Endothelial cell of umbilical vein (primary cell): ENCODE measurements around the gene FSD2. TPM values are rescaled to one million over a fixed set of nuclear protein-coding genes. Genes with fewer than 3 reads are reported as not detected.

Experiments used
- BruUV-seq: library from RNA; stranded (reverse); fragments of 400-500 nt; replicated peaks from 2 replicates; lab custom pipeline; 2021; lab: Mats Ljungman, UMichigan
- CTCF ChIA-PET: fragments of 300-600, 350-600 bp; sonication (Branson Sonifier 250); formaldehyde crosslinking; loops from one replicate; lab custom pipeline; 2021; ENCODE audit warnings: antibody characterized with exemption, inconsistent platforms; lab: Charles Lee
- POLR2A ChIA-PET: fragments of 300-600, 350-600 bp; sonication (Branson Sonifier 250); formaldehyde crosslinking; loops from one replicate; lab custom pipeline; 2021; ENCODE audit warnings: antibody characterized with exemption, inconsistent platforms; lab: Charles Lee
- DNase-seq: peaks from one replicate; pipeline ENCODE4 v3.0.0-alpha.2; 2011; ENCODE audit warnings: low read depth, low spot score
- FAIRE-seq: peaks from 2 replicates; lab custom pipeline; 2011; peaks lifted over from hg19 to GRCh38; lab: Jason Lieb, UNC
- H2AFZ ChIP-seq: 2 replicates; pipeline ENCODE4 v1.6.0; 2012; ENCODE audit warnings: low read depth, low read length, control low read depth, inconsistent platforms
- H3K27ac ChIP-seq: 2 replicates; pipeline ENCODE4 v1.5.1; 2011; ENCODE audit warnings: low read depth, mild to moderate bottlenecking, control low read depth, low read length, moderate library complexity; ENCODE audit not compliant: insufficient read depth
- H3K27me3 ChIP-seq, 2 experiments: 2 replicates each; pipeline versions ENCODE4 v1.6.0 to v1.6.1; 2011; ENCODE audit warnings: low read length in 2 of 2, mixed read lengths in 1 of 2; ENCODE audit not compliant: control insufficient read depth in 2 of 2, insufficient read depth in 2 of 2
- H3K36me3 ChIP-seq, 2 experiments: 2 replicates in 1 of 2; 3 replicates in 1 of 2; pipeline ENCODE4 v1.5.1; 2011; ENCODE audit warnings: low read length in 2 of 2, mild to moderate bottlenecking in 1 of 2, moderate library complexity in 1 of 2; ENCODE audit not compliant: control insufficient read depth in 2 of 2, insufficient read depth in 2 of 2; ENCODE audit errors: extremely low read depth in 1 of 2
- H3K4me1 ChIP-seq: 3 replicates; pipeline ENCODE4 v1.5.1; 2011; ENCODE audit warnings: mild to moderate bottlenecking, low read length; ENCODE audit not compliant: control insufficient read depth, insufficient read depth; ENCODE audit errors: extremely low read depth
- H3K4me2 ChIP-seq: 2 replicates; pipeline ENCODE4 v1.6.1; 2011; ENCODE audit warnings: low read length, control low read depth, mixed read lengths; ENCODE audit not compliant: insufficient read depth
- H3K4me3 ChIP-seq, 3 experiments: fragments of 200-600 bp in 1 of 3; sonication (generic), shearing (Covaris generic) in 1 of 3; replicated peaks in 1 of 3; 2 replicates each; pipeline ENCODE4 v1.5.1; 2011 to 2016; ENCODE audit warnings: control low read depth in 3 of 3, low read length in 3 of 3, mild to moderate bottlenecking in 2 of 3, inconsistent platforms in 1 of 3, low read depth in 1 of 3, moderate library complexity in 1 of 3; ENCODE audit not compliant: insufficient read depth in 1 of 3
- H3K79me2 ChIP-seq: 2 replicates; pipeline ENCODE4 v1.6.0; 2012; ENCODE audit warnings: low read length, inconsistent platforms; ENCODE audit not compliant: control insufficient read depth, insufficient read depth
- H3K9ac ChIP-seq: replicated peaks from 2 replicates; pipeline ENCODE3; 2011; ENCODE audit warnings: low read length, control low read depth; ENCODE audit not compliant: insufficient read depth; ENCODE audit errors: extremely low read depth
- H3K9me1 ChIP-seq: replicated peaks from 3 replicates; pipeline ENCODE4 v1.6.0; 2011; ENCODE audit warnings: mild to moderate bottlenecking, low read length; ENCODE audit not compliant: control insufficient read depth, insufficient read depth; ENCODE audit errors: extremely low read depth
- H3K9me3 ChIP-seq: replicated peaks from 2 replicates; pipeline ENCODE4 v1.5.1; 2012; ENCODE audit warnings: low read length, inconsistent platforms; ENCODE audit not compliant: control insufficient read depth, insufficient read depth
- H4K20me1 ChIP-seq: replicated peaks from 2 replicates; pipeline ENCODE3; 2011; ENCODE audit warnings: mild to moderate bottlenecking, low read length; ENCODE audit not compliant: control insufficient read depth, insufficient read depth; ENCODE audit errors: extremely low read depth
- MAX ChIP-seq: IDR thresholded peaks from 2 replicates; pipeline ENCODE4 v1.6.1; 2011; ENCODE audit not compliant: insufficient read depth, insufficient read length
- MYC ChIP-seq: IDR thresholded peaks from one replicate; pipeline ENCODE4 v1.6.1; 2011; ENCODE audit warnings: mild to moderate bottlenecking, low read depth, low read length
- dilution Hi-C: fragments of 300-500 bp; cut with MboI; formaldehyde crosslinking; loops from one replicate; pipeline ENCODE4 v1.15.0; 2019; ENCODE audit warnings: low sequenced_read_pairs; ENCODE audit not compliant: extremely low pct_ligation_motif_present
- intact Hi-C: fragments of 100-400 bp; cut with micrococcal nuclease; formaldehyde crosslinking; loops from one replicate; pipeline ENCODE4 v1.10.0; 2022
- polyA plus RNA-seq, 4 experiments: library from polyadenylated mRNA; depleted of rRNA in 3 of 4; stranded (reverse) in 3 of 4; unstranded in 1 of 4; fragments of >200 nt; gene quantifications; 2 replicates each; pipeline versions ENCODE4 v1.2.1 to v1.2.3, GENCODE V29; 2011 to 2012; ENCODE audit warnings: missing spikeins in 1 of 4
- total RNA-seq: library from RNA; stranded (reverse); gene quantifications from 2 replicates; pipeline ENCODE4 v1.2.3, GENCODE V29; 2021

Gene FSD2
- total and polyA plus RNA-seq, 2 donors (not counting 3 experiments of a cell fraction or from before 2014, with no cell fraction given) = not detected

DNA sequence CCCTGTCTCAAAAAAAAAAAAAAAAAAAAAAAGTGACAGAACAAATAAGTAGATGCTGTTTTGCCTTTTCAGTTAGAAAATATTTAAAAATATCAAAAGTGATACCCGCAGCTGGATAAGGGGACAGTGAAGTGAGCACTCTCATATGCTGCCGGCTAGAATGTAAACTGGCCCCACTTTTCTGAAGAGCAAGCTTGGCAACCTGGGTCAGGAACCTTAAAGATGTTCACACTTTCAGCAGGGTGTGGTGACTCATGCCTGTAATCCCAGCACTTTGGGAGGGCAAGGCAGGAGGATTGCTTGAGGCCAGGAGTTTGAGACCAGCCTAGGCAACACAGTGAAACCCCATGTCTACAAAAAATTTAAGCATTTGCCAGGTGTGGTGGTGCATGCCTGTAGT lies 17.4 kb downstream of the FSD2 start:
- CTCF ChIA-PET = no interaction called here

GRCh38 chr15:82781349-82781748 lies 24.5 kb downstream of the FSD2 start:
- intact Hi-C loops = no loop called here
- Histone ChIP-seq H3K4me3 (no peak overlapping the region), H3K9me3 (no peaks in the 10 kb centered on the region), H2AFZ (no peak overlapping the region), H3K79me2 (no peaks in the 10 kb centered on the region), H3K4me2 (no peak overlapping the region), H3K27me3 (no peaks in the 10 kb centered on the region), H3K9me1 (no peaks in the 10 kb centered on the region), H4K20me1 (no peaks in the 10 kb centered on the region), H3K36me3 (no peaks in the 10 kb centered on the region), H3K27ac (no peak overlapping the region), H3K9ac (no peak overlapping the region), H3K4me1 (no peaks in the 10 kb centered on the region)
- FAIRE-seq (no peak), DNase-seq (no peak)
- dilution Hi-C loops = no loop called here
- no peak for TF ChIP-seq MYC
- ChIA-PET POLR2A (interaction anchor here (0.6 kb wide), 1 partner anchor 222 kb away, joined by 3 read pairs; no protein-coding TSS in a partner anchor), CTCF (no interaction called here)
- BruUV-seq = no TSS peak

More for the DNA sequence above, 17.4 kb downstream of the FSD2 start:
- POLR2A ChIA-PET = interaction anchor here (0.7 kb wide), 1 partner anchor 203 kb away, joined by 3 read pairs; no protein-coding TSS in a partner anchor
- TF ChIP-seq MAX = no peak
- no peak overlapping the region for H3K9ac ChIP-seq
- H3K79me2 ChIP-seq = no peaks in the 10 kb centered on the region
- no peaks in the 10 kb centered on the region for H3K4me1 ChIP-seq
- BruUV-seq = no TSS peak
- DNase-seq (no peak), FAIRE-seq (no peak)
- H2AFZ ChIP-seq = no peak overlapping the region
- no peaks in the 10 kb centered on the region for H4K20me1 ChIP-seq
- no peaks in the 10 kb centered on the region for H3K9me1 ChIP-seq
- no peak overlapping the region for H3K4me3 ChIP-seq
- H3K9me3 ChIP-seq = no peaks in the 10 kb centered on the region
- H3K4me2 ChIP-seq = no peak overlapping the region
- intact Hi-C loops (no loop called here), dilution Hi-C loops (no loop called here)
- no peaks in the 10 kb centered on the region for H3K36me3 ChIP-seq
- H3K27me3 ChIP-seq = no peaks in the 10 kb centered on the region
- H3K27ac ChIP-seq = no peak overlapping the region
